NCI-H187 (cell line): ENCODE measurements around the gene PCDHGC4.

Source experiments
- DNase-seq, 2 experiments: peaks; one replicate each; lab custom pipeline; 2025; lab: John Stamatoyannopoulos, UW

Gene PCDHGC4

DNA sequence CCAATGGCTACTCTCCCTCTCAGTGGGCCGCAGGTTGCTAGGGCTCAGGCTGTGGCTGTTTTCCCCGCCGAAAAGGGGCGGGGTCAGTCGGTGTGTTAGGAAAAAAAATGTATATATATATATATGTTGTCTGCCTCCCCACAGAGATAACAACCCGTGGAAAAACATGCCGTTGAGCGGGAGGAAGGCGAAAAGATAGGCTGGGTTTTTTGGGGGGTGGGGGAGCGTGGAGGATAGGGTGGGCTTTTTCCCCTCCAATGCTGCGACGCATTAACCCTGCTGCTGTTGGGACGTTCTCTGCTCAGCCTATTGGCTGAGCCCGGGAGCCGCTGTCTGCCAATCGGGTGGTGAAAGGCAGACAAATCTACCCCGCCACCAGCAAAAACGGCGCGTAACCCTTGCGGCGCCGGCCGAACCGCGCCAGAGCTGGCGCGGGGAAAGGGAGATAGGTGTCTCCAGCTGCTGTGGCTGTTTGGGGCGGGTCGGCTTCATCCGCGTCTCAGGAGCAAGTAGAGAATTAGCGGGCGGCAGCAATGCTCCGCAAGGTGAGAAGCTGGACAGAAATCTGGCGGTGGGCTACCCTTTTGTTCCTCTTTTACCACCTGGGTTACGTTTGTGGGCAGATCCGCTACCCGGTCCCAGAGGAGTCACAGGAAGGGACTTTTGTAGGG, at the start of gene PCDHGC4:
Gene PCDHGC4 (plus strand): TSS at position 390 of the 671 bp plus-strand sequence. CDS start 144 bp downstream, at position 534.
- peak; percentile 26 to 52 for DNase-seq

DNA sequence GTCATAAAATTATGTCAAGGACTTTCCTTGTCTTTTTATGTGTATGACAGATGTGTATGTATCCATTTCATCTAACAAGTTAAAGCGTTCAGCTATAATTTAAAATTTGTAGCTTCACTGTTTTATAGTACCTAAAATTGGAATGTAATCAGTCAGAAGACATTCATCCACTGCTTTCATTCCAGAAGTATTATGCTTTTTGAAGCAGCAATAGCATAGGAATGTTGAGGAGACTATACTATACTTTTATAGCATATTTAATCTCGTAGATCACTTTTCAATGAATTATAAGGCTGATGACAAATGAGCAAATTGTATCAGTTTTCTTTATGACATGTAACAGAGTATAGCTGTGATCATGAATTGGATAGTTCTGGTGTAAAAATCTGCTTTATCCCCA, 47.6 kb upstream of the PCDHGC4 start:
- no peak for DNase-seq

DNA sequence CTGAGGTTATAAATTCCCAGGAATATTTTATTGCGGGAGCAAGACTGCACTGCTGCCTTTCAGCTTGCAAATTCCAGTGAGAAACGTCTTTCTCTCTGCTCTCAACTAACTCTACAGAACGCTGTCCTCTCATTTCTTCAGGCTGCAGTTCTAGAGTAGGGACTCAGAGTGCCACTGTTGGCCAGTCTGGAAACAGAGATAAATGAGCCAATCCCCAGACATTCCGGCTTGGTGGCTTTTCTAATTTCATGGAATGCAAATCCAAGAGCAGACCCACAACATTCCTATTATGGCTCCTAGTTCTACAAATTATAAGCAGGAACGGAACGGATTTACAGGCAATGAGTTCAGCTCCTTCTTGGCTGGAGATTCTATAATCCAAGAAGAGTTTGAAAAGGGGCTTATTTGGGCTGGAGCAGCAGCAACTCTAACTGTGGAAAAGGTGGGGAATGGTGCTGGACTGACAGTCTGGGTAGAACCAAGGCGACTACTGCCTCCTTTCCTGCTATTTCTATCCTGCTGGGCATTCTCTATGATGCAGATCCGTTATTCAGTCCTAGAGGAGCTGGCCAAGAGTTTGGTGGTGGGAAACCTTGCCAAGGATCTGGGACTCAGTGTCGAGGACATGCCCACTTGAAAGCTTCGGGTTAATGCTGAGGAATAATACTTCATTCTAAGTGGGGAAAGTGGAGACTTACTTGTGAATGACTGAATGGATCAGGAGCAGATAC, 45.3 kb upstream of the PCDHGC4 start:
- DNase-seq: no peak

DNA sequence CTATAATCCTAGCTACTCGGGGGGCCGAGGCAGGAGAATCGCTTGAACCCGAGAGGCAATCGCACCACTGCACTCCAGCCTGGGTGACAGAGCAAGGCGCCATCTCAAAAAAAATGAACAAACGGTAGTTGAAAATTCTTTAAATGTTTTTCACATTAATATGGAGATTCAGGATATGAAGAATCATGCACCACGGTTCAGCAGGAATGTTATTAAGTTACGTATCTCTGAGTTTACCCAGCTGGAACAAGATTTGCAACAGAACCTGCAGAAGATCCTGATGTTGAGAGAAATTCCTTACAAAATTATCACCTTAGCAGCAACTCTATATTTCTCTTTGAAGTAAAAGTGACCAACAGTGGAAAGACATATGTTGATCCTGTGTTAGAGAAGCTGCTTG, 44.5 kb upstream of the PCDHGC4 start:
- no peak for DNase-seq

DNA sequence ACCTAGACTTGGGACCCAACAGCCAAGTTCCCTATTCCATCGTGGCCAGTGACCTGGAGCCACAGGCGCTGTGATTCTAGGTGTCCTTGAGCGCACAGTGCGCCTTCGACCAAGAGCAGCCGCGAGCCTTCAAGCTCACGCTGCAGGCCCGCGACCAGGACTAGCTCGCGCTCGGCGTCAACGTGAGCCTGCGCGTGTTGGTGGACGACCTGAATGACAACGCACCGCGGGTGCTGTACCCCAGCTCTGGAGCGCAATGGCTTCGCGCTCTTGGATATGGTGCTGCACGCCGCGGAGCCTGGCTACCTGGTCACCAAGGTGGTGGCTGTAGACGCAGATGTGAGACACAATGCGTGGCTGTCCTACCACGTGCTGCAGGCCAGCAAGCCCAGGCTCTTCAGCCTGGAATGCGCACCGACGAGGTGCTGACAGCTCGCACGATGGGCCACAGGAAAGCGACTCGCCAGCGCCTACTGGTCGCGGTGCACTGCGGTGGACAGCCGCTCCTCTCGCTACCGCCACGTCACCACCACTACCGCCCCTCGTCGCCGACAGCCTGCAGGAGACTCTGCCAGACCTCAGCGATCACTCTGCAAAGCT, 43.2 kb upstream of the PCDHGC4 start:
- no peak for DNase-seq

DNA sequence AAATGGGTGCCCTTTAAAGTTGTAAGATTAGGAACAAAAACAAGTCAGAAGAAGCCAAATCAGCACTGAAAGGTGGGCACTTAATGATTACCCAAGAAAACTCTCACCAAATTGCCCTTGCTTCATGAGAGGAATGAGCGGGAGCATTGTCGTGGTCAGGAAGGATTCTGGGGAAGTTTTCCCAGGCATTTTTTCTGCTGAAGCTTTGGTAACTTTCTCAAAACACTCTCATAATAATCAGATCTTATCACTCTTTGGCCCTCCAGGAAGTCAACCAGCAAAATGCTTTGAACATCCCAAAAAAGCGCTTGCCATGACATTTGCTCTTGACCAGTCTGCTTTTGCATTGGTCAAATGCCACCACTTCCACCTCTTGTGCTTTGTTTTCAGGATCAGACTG, 19.5 kb upstream of the PCDHGC4 start:
- no peak for DNase-seq

DNA sequence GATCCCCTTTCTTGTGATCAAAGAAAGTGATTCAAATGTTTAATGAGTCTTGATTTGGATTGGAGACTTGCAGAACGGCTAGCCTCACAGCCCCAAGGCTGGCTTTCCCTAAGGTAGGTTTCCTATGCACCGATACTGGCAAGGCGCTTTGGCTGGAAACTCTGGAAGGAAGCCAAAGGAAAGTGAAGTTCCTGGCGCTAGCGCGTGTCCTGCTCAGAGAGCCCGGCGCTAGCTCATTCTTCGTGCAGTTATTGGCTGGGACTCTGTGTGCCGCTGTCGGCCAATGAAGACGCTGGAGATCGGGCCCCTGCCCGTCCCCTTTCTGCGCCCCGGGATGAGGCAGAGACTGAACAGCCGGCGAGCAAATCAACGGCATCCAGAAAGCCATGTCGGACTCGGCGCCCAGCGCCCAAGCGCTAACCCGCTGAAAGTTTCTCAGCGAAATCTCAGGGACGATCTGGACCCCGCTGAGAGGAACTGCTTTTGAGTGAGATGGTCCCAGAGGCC, 9.2 kb upstream of the PCDHGC4 start, which contains the start of gene PCDHGC3:
Gene PCDHGC3 (plus strand): TSS at position 342 of the 507 bp plus-strand sequence. CDS start 151 bp downstream, at position 493.
- DNase-seq: no peak

DNA sequence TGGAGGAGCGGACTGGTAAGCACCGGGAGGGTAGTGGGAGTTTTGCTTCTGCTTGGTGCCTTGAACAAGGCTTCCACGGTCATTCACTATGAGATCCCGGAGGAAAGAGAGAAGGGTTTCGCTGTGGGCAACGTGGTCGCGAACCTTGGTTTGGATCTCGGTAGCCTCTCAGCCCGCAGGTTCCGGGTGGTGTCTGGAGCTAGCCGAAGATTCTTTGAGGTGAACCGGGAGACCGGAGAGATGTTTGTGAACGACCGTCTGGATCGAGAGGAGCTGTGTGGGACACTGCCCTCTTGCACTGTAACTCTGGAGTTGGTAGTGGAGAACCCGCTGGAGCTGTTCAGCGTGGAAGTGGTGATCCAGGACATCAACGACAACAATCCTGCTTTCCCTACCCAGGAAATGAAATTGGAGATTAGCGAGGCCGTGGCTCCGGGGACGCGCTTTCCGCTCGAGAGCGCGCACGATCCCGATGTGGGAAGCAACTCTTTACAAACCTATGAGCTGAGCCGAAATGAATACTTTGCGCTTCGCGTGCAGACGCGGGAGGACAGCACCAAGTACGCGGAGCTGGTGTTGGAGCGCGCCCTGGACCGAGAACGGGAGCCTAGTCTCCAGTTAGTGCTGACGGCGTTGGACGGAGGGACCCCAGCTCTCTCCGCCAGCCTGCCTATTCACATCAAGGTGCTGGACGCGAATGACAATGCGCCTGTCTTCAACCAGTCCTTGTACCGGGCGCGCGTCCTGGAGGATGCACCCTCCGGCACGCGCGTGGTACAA, 8.5 kb upstream of the PCDHGC4 start:
- peak in 1 of 2 experiments; percentile 3 for DNase-seq

DNA sequence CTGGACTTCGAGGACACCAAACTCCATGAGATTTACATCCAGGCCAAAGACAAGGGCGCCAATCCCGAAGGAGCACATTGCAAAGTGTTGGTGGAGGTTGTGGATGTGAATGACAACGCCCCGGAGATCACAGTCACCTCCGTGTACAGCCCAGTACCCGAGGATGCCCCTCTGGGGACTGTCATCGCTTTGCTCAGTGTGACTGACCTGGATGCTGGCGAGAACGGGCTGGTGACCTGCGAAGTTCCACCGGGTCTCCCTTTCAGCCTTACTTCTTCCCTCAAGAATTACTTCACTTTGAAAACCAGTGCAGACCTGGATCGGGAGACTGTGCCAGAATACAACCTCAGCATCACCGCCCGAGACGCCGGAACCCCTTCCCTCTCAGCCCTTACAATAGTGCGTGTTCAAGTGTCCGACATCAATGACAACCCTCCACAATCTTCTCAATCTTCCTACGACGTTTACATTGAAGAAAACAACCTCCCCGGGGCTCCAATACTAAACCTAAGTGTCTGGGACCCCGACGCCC, 7.7 kb upstream of the PCDHGC4 start:
- DNase-seq: no peak

DNA sequence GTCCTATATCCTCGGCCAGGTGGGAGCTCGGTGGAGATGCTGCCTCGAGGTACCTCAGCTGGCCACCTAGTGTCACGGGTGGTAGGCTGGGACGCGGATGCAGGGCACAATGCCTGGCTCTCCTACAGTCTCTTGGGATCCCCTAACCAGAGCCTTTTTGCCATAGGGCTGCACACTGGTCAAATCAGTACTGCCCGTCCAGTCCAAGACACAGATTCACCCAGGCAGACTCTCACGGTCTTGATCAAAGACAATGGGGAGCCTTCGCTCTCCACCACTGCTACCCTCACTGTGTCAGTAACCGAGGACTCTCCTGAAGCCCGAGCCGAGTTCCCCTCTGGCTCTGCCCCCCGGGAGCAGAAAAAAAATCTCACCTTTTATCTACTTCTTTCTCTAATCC, 7.0 kb upstream of the PCDHGC4 start:
- DNase-seq: no peak

DNA sequence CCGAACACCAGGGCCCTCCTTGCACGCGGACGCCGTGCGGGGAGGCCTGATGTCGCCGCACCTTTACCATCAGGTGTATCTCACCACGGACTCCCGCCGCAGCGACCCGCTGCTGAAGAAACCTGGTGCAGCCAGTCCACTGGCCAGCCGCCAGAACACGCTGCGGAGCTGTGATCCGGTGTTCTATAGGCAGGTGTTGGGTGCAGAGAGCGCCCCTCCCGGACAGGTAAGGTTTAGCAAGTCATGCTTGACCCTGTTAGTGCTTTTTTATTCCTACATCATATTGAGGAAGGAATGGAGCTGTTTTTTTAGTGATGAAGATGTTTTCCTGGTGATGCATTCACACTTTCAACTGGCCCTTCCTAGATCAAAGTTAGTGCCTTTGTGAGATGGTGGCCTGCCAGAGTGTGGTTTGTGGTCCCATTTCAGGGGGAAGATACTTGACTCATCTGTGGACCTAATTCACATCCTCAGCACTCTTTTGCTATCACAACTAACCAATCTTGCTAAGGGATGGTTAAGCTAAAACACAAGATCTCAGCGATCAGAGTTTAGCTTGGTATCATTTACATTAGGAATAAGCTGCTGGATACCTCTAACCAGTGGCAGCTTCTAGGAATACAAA, 6.4 kb upstream of the PCDHGC4 start:
- DNase-seq: no peak

DNA sequence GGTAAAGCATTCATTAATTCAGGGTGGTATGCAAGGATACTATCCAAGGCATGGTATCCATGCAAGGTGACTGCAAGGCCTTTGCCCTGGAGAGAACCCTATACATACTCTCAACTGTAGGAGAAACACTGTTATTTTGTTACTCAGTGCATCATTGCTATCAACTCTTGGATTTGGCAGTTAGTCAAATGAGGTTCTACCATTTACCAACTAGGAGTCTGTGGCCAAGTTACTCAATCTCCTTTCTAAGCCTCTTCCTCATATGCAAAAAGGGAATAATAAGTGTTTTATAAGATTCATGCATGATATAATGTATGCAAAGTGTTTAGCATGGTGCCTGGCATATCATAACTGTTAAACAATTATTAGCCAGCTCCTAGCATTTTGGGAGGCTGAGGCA, 5.1 kb upstream of the PCDHGC4 start:
- no peak for DNase-seq

DNA sequence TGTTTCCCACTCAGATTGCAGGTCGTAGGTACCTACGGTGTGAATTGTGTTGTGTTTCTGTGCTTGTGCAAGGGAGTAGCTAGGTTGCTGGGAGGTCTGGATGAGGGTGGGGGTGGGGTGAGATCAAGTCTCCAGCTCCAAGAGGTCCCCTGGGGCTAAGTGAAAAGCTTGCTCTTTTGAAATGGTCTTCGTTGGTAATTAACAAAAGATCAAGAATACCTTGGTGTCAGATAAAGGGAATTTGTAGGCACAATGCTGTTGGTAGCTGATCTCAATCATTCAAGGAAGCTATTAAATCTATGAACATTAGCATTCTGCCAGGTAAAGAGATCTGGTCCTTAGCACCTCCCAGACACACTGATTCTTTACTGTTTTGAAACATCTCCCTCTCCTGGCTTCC, 928 bp upstream of the PCDHGC4 start:
- peak; percentile 4 to 9 for DNase-seq

DNA sequence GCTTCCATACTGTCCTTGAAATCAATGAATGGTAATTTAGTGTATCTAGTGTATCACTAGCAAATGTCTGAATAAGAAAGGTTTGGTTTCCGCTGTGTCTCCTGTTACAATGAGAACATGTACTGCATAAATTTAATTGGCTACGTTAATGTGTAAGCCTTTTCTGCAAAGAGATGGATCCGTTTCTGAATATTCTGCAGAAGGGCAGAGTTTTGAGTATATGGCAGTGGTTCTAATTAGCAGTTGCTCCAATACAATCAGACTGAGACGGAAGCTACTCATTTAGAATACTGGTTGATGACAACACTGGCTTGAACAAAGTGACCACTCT, 555 bp upstream of the PCDHGC4 start:
- no peak for DNase-seq

DNA sequence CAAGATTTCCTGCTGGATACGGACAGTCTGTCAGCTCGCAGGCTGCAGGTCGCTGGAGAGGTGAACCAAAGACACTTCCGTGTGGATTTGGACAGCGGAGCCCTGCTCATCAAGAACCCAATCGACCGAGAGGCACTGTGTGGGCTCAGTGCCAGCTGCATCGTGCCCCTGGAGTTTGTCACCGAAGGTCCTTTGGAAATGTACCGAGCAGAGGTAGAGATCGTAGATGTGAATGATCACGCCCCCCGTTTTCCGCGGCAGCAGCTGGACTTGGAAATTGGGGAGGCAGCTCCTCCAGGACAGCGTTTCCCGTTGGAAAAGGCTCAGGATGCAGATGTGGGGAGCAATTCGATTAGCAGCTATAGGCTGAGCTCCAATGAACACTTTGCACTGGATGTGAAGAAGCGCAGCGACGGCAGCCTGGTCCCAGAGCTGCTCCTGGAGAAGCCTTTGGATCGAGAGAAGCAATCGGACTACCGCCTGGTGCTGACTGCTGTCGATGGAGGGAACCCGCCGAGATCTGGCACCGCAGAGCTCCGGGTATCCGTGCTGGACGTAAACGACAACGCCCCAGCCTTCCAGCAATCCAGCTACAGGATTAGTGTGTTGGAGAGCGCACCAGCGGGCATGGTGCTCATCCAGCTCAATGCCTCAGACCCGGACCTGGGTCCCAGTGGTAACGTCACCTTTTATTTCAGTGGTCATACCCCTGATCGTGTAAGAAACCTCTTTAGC, 658 bp downstream of the PCDHGC4 start:
- DNase-seq: no peak

DNA sequence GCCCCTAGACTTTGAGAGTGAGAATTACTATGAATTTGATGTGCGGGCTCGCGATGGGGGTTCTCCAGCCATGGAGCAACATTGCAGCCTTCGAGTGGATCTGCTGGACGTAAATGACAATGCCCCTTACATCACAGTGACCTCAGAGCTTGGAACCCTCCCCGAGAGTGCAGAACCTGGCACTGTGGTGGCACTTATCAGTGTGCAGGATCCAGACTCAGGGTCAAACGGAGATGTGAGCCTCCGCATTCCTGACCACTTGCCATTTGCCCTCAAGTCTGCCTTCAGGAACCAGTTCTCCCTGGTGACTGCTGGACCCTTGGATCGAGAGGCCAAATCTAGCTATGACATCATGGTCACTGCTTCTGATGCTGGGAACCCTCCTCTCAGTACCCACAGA, 1.3 kb downstream of the PCDHGC4 start:
- no peak for DNase-seq

DNA sequence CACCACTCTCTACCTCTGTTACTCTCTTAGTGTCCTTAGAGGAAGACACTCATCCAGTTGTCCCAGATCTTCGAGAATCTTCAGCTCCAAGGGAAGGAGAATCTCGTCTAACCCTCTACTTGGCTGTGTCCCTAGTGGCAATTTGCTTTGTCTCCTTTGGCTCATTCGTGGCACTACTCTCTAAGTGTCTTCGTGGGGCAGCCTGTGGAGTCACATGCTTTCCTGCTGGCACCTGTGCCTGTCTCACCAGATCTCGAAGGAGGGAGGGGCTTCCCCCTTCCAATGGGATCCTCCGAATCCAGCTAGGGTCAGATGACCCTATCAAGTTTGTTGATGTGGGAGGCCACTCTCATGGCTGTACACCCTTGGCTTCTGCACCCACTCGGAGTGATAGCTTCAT, 2.3 kb downstream of the PCDHGC4 start:
- no peak for DNase-seq

DNA sequence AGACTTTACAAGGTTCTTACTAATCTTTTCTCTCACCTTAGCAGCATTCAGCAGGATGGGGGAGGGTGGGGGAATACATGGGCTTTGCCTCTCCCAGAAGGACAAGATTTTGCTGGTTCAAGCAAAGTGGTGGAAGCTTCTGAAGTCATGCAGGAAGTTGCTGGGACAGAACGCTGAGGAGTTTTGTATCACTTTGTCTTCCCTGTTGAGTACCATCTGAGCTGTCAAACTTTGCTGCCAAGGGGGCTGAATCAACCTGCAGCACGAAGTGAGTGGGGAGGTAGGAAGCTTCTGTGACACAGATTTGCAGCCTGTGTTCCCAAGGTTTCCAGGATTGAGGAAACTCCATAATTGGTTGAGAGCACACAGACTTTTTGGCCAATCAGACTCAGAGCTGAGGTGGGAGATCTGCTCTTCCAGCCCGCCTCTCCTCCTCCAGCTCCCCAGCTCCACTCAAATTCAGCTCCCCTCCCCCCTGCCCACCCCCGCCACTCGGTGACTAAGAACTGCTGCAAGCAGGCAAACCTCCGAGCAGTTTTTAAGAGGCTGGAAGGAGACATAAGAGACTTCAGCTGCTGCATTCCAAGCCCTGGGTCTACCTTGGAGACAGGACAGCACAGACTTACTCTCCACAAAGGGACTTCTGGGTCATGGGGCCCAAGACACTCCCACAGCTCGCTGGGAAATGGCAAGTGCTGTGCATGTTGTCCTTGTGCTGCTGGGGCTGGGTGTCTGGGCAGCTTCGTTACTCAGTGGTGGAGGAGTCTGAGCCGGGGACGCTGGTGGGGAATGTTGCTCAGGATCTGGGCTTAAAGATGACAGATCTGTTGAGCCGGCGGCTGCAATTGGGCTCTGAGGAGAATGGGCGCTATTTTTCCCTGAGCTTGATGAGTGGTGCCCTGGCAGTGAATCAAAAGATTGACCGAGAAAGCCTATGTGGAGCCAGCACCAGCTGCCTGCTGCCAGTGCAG, 4.0 kb downstream of the PCDHGC4 start, which contains the start of gene PCDHGC5:
Gene PCDHGC5 (plus strand): TSS at position 491 of the 971 bp plus-strand sequence. CDS start 160 bp downstream, at position 651.
- DNase-seq: no peak

DNA sequence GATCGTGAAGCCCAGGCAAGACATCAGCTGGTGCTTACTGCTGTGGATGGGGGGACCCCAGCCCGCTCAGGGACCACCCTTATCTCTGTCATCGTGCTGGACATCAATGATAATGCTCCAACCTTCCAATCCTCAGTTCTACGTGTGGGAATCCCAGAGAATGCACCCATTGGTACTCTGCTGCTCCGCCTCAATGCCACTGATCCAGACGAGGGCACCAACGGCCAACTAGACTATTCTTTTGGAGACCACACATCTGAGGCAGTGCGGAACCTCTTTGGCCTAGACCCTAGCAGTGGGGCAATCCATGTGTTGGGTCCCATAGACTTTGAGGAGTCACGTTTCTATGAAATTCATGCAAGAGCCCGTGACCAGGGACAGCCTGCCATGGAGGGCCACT, 5.0 kb downstream of the PCDHGC4 start:
- DNase-seq: no peak

DNA sequence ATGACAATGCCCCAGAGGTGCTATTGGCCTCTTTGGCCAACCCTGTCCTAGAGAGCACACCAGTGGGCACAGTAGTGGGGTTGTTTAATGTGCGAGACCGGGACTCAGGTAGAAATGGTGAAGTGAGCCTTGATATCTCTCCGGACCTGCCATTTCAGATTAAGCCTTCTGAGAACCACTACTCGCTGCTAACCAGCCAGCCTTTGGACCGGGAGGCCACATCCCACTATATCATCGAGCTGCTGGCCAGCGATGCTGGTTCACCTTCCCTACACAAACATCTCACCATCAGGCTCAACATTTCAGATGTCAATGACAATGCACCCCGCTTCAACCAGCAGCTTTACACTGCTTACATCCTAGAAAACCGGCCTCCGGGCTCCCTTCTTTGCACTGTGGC, 5.4 kb downstream of the PCDHGC4 start:
- no peak for DNase-seq
